Panc1 (cell line): ENCODE data around the gene NTM.

Experiments used
- POLR2AphosphoS5 ChIP-seq: IDR thresholded peaks from 2 replicates; pipeline ENCODE4 v1.6.1; 2012; ENCODE audit warnings: mild to moderate bottlenecking, low read depth, low read length, moderate library complexity
- SIN3A ChIP-seq: IDR thresholded peaks from 2 replicates; pipeline ENCODE4 v1.6.1; 2012; ENCODE audit warnings: low read depth, mild to moderate bottlenecking, low read length, moderate library complexity, borderline replicate concordance; ENCODE audit not compliant: insufficient read depth
- TCF7L2 ChIP-seq: IDR thresholded peaks from 2 replicates; pipeline ENCODE4 v1.6.1; 2011; ENCODE audit warnings: mild to moderate bottlenecking, low read depth, low read length, inconsistent platforms
- TF ChIP-seq, protein P1 (sequence below): fragments of 450-650 bp; IDR thresholded peaks from 2 replicates; pipeline ENCODE4 v1.5.1; 2017; ENCODE audit warnings: mild to moderate bottlenecking
- TF ChIP-seq, protein P2 (sequence below), 2 experiments: IDR thresholded peaks; 2 replicates each; pipeline ENCODE4 v1.6.1; 2011 to 2012; ENCODE audit warnings: low read depth in 2 of 2, control low read depth in 1 of 2, low read length in 1 of 2, mild to moderate bottlenecking in 1 of 2, moderate library complexity in 1 of 2; ENCODE audit not compliant: insufficient read depth in 1 of 2

DNA sequence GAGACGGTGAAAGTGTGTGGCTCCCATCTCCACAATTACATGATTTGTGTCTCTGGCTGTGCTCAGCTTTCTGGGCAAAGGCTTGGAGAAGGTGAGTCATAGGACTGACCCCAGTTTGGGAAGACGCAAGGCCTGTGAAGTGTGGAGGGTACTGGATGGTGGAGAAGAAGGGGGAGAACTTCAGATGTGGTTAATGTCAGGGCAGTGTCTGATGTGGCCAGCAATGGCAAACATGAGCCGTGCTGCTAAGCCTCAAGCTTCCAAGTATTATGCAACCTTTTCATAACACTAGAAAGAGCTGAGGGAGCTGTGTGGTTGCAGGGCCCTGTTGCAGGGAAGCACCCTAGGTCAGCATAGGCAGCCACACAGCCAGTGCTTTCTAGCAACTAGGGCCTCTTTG lies 110.9 kb downstream of the NTM start:
- no peak for TF ChIP-seq TCF7L2
- TF ChIP-seq POLR2AphosphoS5: no peak
- TF ChIP-seq, protein P1, sequence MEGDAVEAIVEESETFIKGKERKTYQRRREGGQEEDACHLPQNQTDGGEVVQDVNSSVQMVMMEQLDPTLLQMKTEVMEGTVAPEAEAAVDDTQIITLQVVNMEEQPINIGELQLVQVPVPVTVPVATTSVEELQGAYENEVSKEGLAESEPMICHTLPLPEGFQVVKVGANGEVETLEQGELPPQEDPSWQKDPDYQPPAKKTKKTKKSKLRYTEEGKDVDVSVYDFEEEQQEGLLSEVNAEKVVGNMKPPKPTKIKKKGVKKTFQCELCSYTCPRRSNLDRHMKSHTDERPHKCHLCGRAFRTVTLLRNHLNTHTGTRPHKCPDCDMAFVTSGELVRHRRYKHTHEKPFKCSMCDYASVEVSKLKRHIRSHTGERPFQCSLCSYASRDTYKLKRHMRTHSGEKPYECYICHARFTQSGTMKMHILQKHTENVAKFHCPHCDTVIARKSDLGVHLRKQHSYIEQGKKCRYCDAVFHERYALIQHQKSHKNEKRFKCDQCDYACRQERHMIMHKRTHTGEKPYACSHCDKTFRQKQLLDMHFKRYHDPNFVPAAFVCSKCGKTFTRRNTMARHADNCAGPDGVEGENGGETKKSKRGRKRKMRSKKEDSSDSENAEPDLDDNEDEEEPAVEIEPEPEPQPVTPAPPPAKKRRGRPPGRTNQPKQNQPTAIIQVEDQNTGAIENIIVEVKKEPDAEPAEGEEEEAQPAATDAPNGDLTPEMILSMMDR: no peak
- TF ChIP-seq, protein P2, sequence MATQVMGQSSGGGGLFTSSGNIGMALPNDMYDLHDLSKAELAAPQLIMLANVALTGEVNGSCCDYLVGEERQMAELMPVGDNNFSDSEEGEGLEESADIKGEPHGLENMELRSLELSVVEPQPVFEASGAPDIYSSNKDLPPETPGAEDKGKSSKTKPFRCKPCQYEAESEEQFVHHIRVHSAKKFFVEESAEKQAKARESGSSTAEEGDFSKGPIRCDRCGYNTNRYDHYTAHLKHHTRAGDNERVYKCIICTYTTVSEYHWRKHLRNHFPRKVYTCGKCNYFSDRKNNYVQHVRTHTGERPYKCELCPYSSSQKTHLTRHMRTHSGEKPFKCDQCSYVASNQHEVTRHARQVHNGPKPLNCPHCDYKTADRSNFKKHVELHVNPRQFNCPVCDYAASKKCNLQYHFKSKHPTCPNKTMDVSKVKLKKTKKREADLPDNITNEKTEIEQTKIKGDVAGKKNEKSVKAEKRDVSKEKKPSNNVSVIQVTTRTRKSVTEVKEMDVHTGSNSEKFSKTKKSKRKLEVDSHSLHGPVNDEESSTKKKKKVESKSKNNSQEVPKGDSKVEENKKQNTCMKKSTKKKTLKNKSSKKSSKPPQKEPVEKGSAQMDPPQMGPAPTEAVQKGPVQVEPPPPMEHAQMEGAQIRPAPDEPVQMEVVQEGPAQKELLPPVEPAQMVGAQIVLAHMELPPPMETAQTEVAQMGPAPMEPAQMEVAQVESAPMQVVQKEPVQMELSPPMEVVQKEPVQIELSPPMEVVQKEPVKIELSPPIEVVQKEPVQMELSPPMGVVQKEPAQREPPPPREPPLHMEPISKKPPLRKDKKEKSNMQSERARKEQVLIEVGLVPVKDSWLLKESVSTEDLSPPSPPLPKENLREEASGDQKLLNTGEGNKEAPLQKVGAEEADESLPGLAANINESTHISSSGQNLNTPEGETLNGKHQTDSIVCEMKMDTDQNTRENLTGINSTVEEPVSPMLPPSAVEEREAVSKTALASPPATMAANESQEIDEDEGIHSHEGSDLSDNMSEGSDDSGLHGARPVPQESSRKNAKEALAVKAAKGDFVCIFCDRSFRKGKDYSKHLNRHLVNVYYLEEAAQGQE (IDR thresholded peaks at IDR 0.05; ENCODE audit: insufficient read depth in 1 of 2, low read depth in 2 of 2, low read length in 1 of 2): no peak
- no peak for TF ChIP-seq SIN3A
